Karpas-422 (cell line): Measurements from ENCODE around the gene RBX1. TPM values are rescaled to one million over a fixed set of nuclear protein-coding genes. Genes with fewer than 3 reads are reported as not detected.
"Not testable (repeated sequence)": the region's sequence is repeated elsewhere in the genome, so short reads cannot be mapped to it uniquely, and the experiment has no call there.

Experiments used
- DNase-seq: peaks from one replicate; pipeline ENCODE4 v3.0.0-alpha.2; 2015
- H2AFZ ChIP-seq: fragments of 200-600 bp; sonication (generic); 2 replicates; pipeline ENCODE4 v1.6.1; 2014; ENCODE audit warnings: antibody characterized with exemption, low read length, mixed read lengths
- H3K27ac ChIP-seq: fragments of 200-600 bp; sonication (generic); 2 replicates; pipeline ENCODE4 v1.5.1; 2014; ENCODE audit warnings: mild to moderate bottlenecking, low read length, moderate library complexity
- H3K27me3 ChIP-seq: fragments of 200-600 bp; sonication (generic); 2 replicates; pipeline ENCODE4 v1.6.1; 2014; ENCODE audit warnings: low read length, mixed read lengths
- H3K36me3 ChIP-seq: fragments of 200-600 bp; sonication (generic); 2 replicates; pipeline ENCODE4 v1.6.1; 2014; ENCODE audit warnings: low read length, mixed read lengths; ENCODE audit not compliant: insufficient read depth
- H3K4me1 ChIP-seq: fragments of 200-600 bp; sonication (generic); 2 replicates; pipeline ENCODE4 v1.6.1; 2014; ENCODE audit warnings: mild to moderate bottlenecking, low read length, mixed read lengths
- H3K4me2 ChIP-seq: fragments of 200-600 bp; sonication (generic); 2 replicates; pipeline ENCODE4 v1.6.1; 2014; ENCODE audit warnings: low read length, low read depth, mild to moderate bottlenecking; ENCODE audit not compliant: poor library complexity, severe bottlenecking
- H3K4me3 ChIP-seq: fragments of 200-600 bp; sonication (generic); 2 replicates; pipeline ENCODE4 v1.5.1; 2014; ENCODE audit warnings: mild to moderate bottlenecking, antibody characterized with exemption, low read length, mixed read lengths
- H3K79me2 ChIP-seq: fragments of 200-600 bp; sonication (generic); 2 replicates; pipeline ENCODE4 v1.6.1; 2014; ENCODE audit warnings: mild to moderate bottlenecking, low read length, mixed read lengths
- H3K9ac ChIP-seq: fragments of 200-600 bp; sonication (generic); 2 replicates; pipeline ENCODE4 v1.6.0; 2014; ENCODE audit warnings: low read length
- H3K9me2 ChIP-seq: fragments of 200-600 bp; sonication (generic), shearing (Covaris generic); replicated peaks from 2 replicates; pipeline ENCODE4 v1.6.0; 2014; ENCODE audit warnings: mild to moderate bottlenecking, low read length, moderate library complexity; ENCODE audit not compliant: insufficient read depth
- H3K9me3 ChIP-seq: fragments of 300-700, 200-600 bp; sonication (generic); 2 replicates; pipeline ENCODE4 v1.6.1; 2014; ENCODE audit warnings: low read length, mixed read lengths
- H4K20me1 ChIP-seq: fragments of 200-600 bp; sonication (generic); 2 replicates; pipeline ENCODE4 v1.6.1; 2014; ENCODE audit warnings: mild to moderate bottlenecking, antibody characterized with exemption, low read length, low read depth; ENCODE audit not compliant: insufficient read depth
- total RNA-seq: library from RNA; depleted of rRNA; stranded (reverse); fragments of >200 nt; shearing (Covaris generic); gene quantifications from 2 replicates; pipeline ENCODE4 v1.2.3, GENCODE V29; 2014; ENCODE audit warnings: low replicate concordance; rRNA removed

RBX1 gene
- total RNA-seq, result 57.5 and 86.1 TPM in 2 replicates

DNA sequence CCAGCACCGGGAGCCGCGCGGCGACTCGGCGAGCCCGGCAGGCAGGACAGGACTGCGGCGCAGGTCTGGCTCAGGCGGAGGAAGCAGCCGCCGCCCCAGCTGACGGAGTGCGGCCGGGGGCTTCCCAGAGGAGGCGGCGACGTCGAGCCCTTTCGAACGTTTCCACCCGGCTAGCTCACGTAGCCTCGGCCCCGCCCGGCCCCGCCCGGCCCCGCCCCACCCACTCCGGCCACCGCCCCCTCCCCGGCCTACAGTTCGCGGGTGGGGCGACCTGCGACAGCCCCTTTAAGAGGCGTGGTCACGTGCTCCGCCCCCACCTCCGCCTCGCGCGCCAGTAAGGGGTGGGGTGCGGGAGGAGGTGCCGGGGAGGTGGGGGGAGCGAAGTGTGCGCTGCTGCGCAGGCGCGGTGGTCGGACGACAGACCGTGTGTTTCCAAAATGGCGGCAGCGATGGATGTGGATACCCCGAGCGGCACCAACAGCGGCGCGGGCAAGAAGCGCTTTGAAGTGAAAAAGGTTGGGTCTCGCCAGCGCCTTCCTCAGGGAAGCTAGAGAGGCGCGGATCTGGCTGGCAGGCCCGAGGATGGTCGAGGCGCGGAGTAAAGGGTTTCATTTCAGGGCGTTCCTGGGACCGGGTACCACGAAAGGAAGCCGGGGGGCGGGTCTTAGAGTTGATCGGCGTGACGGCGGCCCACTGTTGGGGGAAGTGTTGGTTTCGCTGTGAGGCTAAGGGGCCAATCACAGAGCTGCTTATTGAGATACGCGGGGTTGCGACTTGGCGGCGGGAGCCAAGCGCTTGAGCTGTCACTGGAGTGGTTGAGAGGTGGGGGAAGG, at the start of gene RBX1:
TSS of gene RBX1 (plus strand) at position 417 of the 833 bp plus-strand sequence. CDS start at position 438, 21 bp downstream.
- Histone ChIP-seq H3K4me1 (peaks cover 21% of the 10 kb centered on the region), H3K27ac (peak within 1 kb of the TSS; percentile 74), H3K27me3 (no peaks in the 10 kb centered on the region), H3K79me2 (peaks cover 45% of the 10 kb centered on the region), H3K4me2 (peak within 1 kb of the TSS; percentile 95), H4K20me1 (no peaks in the 10 kb centered on the region), H3K9me3 (no peaks in the 10 kb centered on the region), H3K9ac (peak within 1 kb of the TSS; percentile 87), H3K4me3 (peak within 1 kb of the TSS; percentile 94), H3K36me3 (peaks cover 31% of the 10 kb centered on the region), H3K9me2 (no peaks in the 10 kb centered on the region), H2AFZ (peak within 1 kb of the TSS; percentile 96)
- peak; percentile 99 for DNase-seq

DNA sequence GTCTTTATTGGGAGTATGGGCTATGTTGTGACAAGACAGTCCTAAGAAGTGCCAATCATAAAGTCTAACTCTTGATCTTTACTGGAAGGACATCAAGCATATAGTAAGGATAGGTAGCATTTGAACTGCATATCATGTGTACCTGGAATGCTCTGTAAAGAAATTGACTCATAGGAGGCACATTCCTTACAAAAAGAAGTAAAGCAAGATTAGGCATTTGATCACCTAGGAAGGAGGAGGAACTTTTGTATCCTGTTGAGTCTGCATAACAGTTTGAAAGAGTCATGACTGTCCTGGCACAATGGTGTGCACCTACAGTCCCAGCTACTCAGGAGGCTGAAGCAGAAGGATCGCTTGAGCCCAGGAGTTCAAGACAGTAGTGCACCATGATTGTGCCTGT, 47.1 kb upstream of the RBX1 start:
- H3K36me3 ChIP-seq, result no peaks in the 10 kb centered on the region
- no peak overlapping the region for H2AFZ ChIP-seq
- no peaks in the 10 kb centered on the region for H3K9me2 ChIP-seq
- no peaks in the 10 kb centered on the region for H3K79me2 ChIP-seq
- H3K27me3 ChIP-seq, result no peaks in the 10 kb centered on the region
- no peak overlapping the region for H3K27ac ChIP-seq
- H3K4me3 ChIP-seq, result no peak overlapping the region
- no peak overlapping the region for H3K9ac ChIP-seq
- no peak for DNase-seq
- H3K4me1 ChIP-seq, result no peaks in the 10 kb centered on the region
- H3K9me3 ChIP-seq, result no peaks in the 10 kb centered on the region
- H3K4me2 ChIP-seq, result no peak overlapping the region
- no peaks in the 10 kb centered on the region for H4K20me1 ChIP-seq

GRCh38 chr22:40908895-40909294, 42.3 kb upstream of the RBX1 start:
- Histone ChIP-seq H3K27ac (no peak overlapping the region), H3K9me3 (no peaks in the 10 kb centered on the region), H3K79me2 (no peaks in the 10 kb centered on the region), H3K9me2 (no peaks in the 10 kb centered on the region), H4K20me1 (no peaks in the 10 kb centered on the region), H3K36me3 (no peaks in the 10 kb centered on the region), H3K4me2 (no peak overlapping the region), H2AFZ (no peak overlapping the region), H3K27me3 (no peaks in the 10 kb centered on the region), H3K4me3 (no peak overlapping the region), H3K9ac (no peak overlapping the region), H3K4me1 (no peaks in the 10 kb centered on the region)
- no peak for DNase-seq

DNA sequence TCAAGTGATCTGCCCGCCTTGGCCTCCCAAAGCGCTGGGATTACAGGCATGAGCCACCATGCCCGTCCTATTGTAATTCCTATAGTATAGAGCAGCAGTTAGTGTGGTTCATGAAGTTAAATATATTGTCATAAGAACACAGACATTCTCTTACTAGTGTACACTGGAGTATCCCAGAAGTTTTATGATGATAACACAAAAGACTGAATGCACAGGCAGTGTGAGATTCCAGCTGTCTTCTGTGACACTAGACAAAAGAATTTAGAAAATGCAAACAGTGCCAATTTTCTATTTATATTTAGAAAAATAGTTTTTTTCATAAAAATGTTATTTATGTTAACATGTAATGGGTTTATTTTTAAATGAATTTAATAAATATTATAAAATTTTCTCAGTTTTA, 39.4 kb upstream of the RBX1 start:
- no peaks in the 10 kb centered on the region for H3K79me2 ChIP-seq
- H3K9me3 ChIP-seq, result no peaks in the 10 kb centered on the region
- no peak overlapping the region for H3K4me2 ChIP-seq
- no peaks in the 10 kb centered on the region for H3K9me2 ChIP-seq
- no peaks in the 10 kb centered on the region for H4K20me1 ChIP-seq
- H3K36me3 ChIP-seq, result peaks cover 8% of the 10 kb centered on the region; the same call in 1 of the 2 replicates
- no peaks in the 10 kb centered on the region for H3K27me3 ChIP-seq
- H3K4me1 ChIP-seq, result no peaks in the 10 kb centered on the region
- H3K27ac ChIP-seq, result no peak overlapping the region
- no peak for DNase-seq
- H2AFZ ChIP-seq, result no peak overlapping the region
- no peak overlapping the region for H3K4me3 ChIP-seq
- H3K9ac ChIP-seq, result no peak overlapping the region

DNA sequence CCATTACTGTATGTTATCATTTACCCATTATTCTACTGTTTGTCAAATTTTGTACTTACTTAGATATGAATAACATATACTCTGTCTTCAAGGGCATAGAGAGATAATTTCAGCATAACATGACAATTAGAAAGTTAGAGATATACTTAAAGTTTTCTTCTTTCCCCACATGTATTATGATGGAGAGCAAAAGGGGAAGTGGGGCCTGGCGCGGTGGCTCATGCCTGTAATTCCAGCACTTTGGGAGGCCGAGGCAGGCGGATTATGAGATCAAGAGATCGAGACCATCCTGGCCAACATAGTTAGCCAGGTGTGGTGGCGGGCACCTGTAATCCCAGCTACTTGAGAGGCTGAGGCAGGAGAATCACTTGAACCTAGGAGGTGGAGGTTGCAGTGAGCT, 38.2 kb upstream of the RBX1 start:
- H3K79me2 ChIP-seq, DNase-seq, H4K20me1 ChIP-seq, H3K36me3 ChIP-seq, H3K4me2 ChIP-seq, H3K9ac ChIP-seq, H3K27ac ChIP-seq, H3K27me3 ChIP-seq, H3K4me1 ChIP-seq, H3K9me3 ChIP-seq, H3K9me2 ChIP-seq, H3K4me3 ChIP-seq, H2AFZ ChIP-seq: not testable (repeated sequence)

GRCh38 chr22:40919446-40919845, 31.7 kb upstream of the RBX1 start:
- Histone ChIP-seq H3K79me2 (no peaks in the 10 kb centered on the region), H3K9me3 (no peaks in the 10 kb centered on the region), H3K4me3 (no peak overlapping the region), H3K27ac (no peak overlapping the region), H3K27me3 (no peaks in the 10 kb centered on the region), H2AFZ (no peak overlapping the region), H4K20me1 (no peaks in the 10 kb centered on the region), H3K4me2 (no peak overlapping the region), H3K4me1 (no peaks in the 10 kb centered on the region), H3K36me3 (peaks cover 10% of the 10 kb centered on the region; the same call in 1 of the 2 replicates), H3K9me2 (no peaks in the 10 kb centered on the region), H3K9ac (no peak overlapping the region)
- no peak for DNase-seq

GRCh38 chr22:40920526-40920925, 30.7 kb upstream of the RBX1 start:
- H3K9ac ChIP-seq, result no peak overlapping the region
- H2AFZ ChIP-seq, result no peak overlapping the region
- no peak overlapping the region for H3K27ac ChIP-seq
- DNase-seq, result no peak
- no peaks in the 10 kb centered on the region for H3K9me2 ChIP-seq
- no peak overlapping the region for H3K4me3 ChIP-seq
- H3K4me2 ChIP-seq, result no peak overlapping the region
- H3K9me3 ChIP-seq, result no peaks in the 10 kb centered on the region
- H3K36me3 ChIP-seq, result peaks cover 9% of the 10 kb centered on the region; the same call in 1 of the 2 replicates
- H3K27me3 ChIP-seq, result no peaks in the 10 kb centered on the region
- H4K20me1 ChIP-seq, result no peaks in the 10 kb centered on the region
- H3K79me2 ChIP-seq, result no peaks in the 10 kb centered on the region
- H3K4me1 ChIP-seq, result no peaks in the 10 kb centered on the region

DNA sequence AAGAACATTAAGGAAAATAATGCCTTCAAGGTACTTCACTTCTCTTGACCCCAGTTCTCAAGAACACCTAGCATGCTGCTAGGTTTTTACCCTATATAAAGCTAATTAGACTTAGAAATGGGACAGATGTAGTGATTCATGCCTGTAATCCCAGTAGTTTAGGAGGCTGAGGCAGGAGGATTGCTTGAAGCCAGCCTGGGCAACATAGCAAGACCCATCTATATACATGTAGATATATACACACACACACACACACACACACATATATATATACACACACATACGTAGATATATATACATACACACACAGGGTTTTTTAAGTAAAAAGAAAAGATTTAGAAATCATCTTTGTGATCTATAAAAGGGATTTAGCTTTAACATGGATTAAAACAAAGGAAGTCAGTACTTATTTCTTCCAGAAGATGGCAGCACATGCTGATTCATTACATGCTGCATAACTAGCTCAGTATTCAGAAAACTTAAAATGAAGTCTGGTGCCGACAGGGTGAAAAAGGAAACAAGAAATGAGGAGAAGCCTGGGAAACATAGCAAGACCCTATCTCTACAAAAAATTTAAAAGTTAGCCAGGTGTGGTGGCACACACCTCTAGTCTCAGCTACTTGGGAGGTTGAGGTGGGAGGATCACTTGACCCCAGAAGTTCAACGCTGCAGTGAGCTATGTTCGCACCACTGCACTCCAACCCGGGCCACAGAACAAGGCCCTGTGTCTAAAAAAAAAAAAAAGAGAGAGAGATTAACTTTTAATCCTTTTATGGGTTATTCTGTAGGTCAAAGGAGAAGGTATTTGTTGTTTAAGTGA, 28.5 kb upstream of the RBX1 start:
- Histone ChIP-seq H3K79me2 (no peaks in the 10 kb centered on the region), H3K36me3 (0 out of 2 replicates have a peak, but pooled peaks cover 2% of the 10 kb centered on the region), H3K4me2 (no peak overlapping the region), H3K27ac (no peak overlapping the region), H4K20me1 (no peaks in the 10 kb centered on the region), H3K9ac (no peak overlapping the region), H3K9me2 (no peaks in the 10 kb centered on the region), H3K4me1 (no peaks in the 10 kb centered on the region), H2AFZ (no peak overlapping the region), H3K4me3 (no peak overlapping the region), H3K9me3 (no peaks in the 10 kb centered on the region), H3K27me3 (no peaks in the 10 kb centered on the region)
- DNase-seq, result peak; percentile 85
